HepG2 (cell line): ENCODE measurements around the gene KAT6B. TPM values are rescaled to one million over a fixed set of nuclear protein-coding genes. Genes with fewer than 3 reads are reported as not detected.

Experiments
- ATAC-seq: fragments of 200-7000 bp; cut with Tn5 transposase; 3 replicates; pipeline ENCODE4 v1.9.1; 2020; ENCODE audit warnings: mild to moderate bottlenecking, moderate library complexity
- BruUV-seq: library from RNA; stranded (reverse); fragments of 400-500 nt; replicated peaks from 2 replicates; lab custom pipeline; 2021; lab: Mats Ljungman, UMichigan
- CTCF ChIA-PET: fragments of 300-600 bp; formaldehyde crosslinking; extraction: SDS; loops from one replicate; lab custom pipeline; 2021; ENCODE audit warnings: low total read pairs, inconsistent platforms, low intra/inter-chr PET ratio; lab: Yijun Ruan, JAX
- POLR2A ChIA-PET: fragments of 350-600 bp; sonication (Branson Sonifier 250); formaldehyde crosslinking; loops from one replicate; lab custom pipeline; 2020; ENCODE audit warnings: antibody characterized with exemption, inconsistent platforms; lab: Yijun Ruan, JAX
- DNase-seq: peaks from one replicate; pipeline ENCODE4 v3.0.0-alpha.2; 2015; ENCODE audit warnings: low spot score
- FAIRE-seq: peaks from 3 replicates; lab custom pipeline; 2011; peaks lifted over from hg19 to GRCh38; lab: Jason Lieb, UNC
- H2AFZ ChIP-seq: one replicate; pipeline ENCODE4 v1.6.1; 2011; ENCODE audit warnings: low read length, inconsistent platforms
- H3K27ac ChIP-seq: fragments of 300-600 bp; 3 replicates; pipeline ENCODE4 v1.8.0; 2011; ENCODE audit warnings: mixed run types, mild to moderate bottlenecking, mixed read lengths, low read length, inconsistent platforms; ENCODE audit not compliant: insufficient read depth; ENCODE audit errors: extremely low read length
- H3K27me3 ChIP-seq, 2 experiments: fragments of 200-600 bp in 1 of 2; 2 replicates in 1 of 2; 3 replicates in 1 of 2; pipeline versions ENCODE4 v1.6.0 to v1.8.0; 2011; ENCODE audit warnings: low read length in 2 of 2, mild to moderate bottlenecking in 2 of 2, moderate library complexity in 2 of 2, inconsistent platforms in 1 of 2; ENCODE audit not compliant: insufficient read depth in 2 of 2, control insufficient read depth in 1 of 2
- H3K36me3 ChIP-seq, 2 experiments: fragments of 200-600 bp in 1 of 2; replicated peaks in 1 of 2; 2 replicates in 1 of 2; 3 replicates in 1 of 2; pipeline versions ENCODE4 v1.5.1 to v1.8.0; 2011; ENCODE audit warnings: low read length in 2 of 2, inconsistent platforms in 1 of 2; ENCODE audit not compliant: insufficient read depth in 2 of 2, control insufficient read depth in 1 of 2
- H3K4me1 ChIP-seq: 2 replicates; pipeline ENCODE4 v1.5.1; 2012; ENCODE audit warnings: low read length, inconsistent platforms; ENCODE audit not compliant: insufficient read depth
- H3K4me2 ChIP-seq: 2 replicates; pipeline ENCODE4 v1.6.0; 2011; ENCODE audit warnings: low read depth, low read length, inconsistent platforms
- H3K4me3 ChIP-seq, 3 experiments: fragments of 200-600 bp in 1 of 3; sonication (generic), shearing (Covaris generic) in 1 of 3; replicated peaks in 1 of 3; 2 replicates each; pipeline ENCODE4 v1.5.1; 2011 to 2016; ENCODE audit warnings: low read length in 3 of 3, inconsistent platforms in 2 of 3, low read depth in 2 of 3, mild to moderate bottlenecking in 2 of 3, control low read depth in 1 of 3, mixed read lengths in 1 of 3; ENCODE audit not compliant: insufficient read depth in 1 of 3
- H3K79me2 ChIP-seq: one replicate; pipeline ENCODE4 v1.6.1; 2011; ENCODE audit warnings: low read length, inconsistent platforms; ENCODE audit not compliant: insufficient read depth
- H3K9ac ChIP-seq: 2 replicates; pipeline ENCODE4 v1.6.0; 2011; ENCODE audit warnings: mild to moderate bottlenecking, low read depth, low read length, inconsistent platforms; ENCODE audit not compliant: insufficient read depth
- H3K9me3 ChIP-seq: 2 replicates; pipeline ENCODE4 v1.5.1; 2012; ENCODE audit warnings: mild to moderate bottlenecking, low read length
- H4K20me1 ChIP-seq: 2 replicates; pipeline ENCODE4 v1.6.0; 2011; ENCODE audit warnings: inconsistent platforms, mild to moderate bottlenecking, low read length, moderate library complexity; ENCODE audit not compliant: insufficient read depth
- ARNT2 ChIP-seq: sonication (generic); formaldehyde crosslinking; IDR thresholded peaks from 2 replicates; pipeline ENCODE4 v1.8.0; 2022; ENCODE audit warnings: mild to moderate bottlenecking, low read depth, missing genetic modification reagents, moderate library complexity
- KLF11 ChIP-seq: IDR thresholded peaks from 2 replicates; pipeline ENCODE4 v1.6.1; 2016; ENCODE audit warnings: missing compliant biosample characterization
- PBX3 ChIP-seq: sonication (generic); formaldehyde crosslinking; IDR thresholded peaks from 2 replicates; pipeline ENCODE4 v1.8.1; 2023; ENCODE audit warnings: missing genetic modification reagents, inconsistent platforms, borderline replicate concordance
- PCBP1 ChIP-seq: fragments of 200-400 bp; formaldehyde crosslinking; IDR thresholded peaks from 2 replicates; pipeline ENCODE4 v1.6.1; 2017; ENCODE audit warnings: mild to moderate bottlenecking, low read depth, low read length, borderline replicate concordance
- SATB2 ChIP-seq: sonication (generic); formaldehyde crosslinking; IDR thresholded peaks from 2 replicates; pipeline ENCODE4 v1.5.0; 2020; ENCODE audit warnings: missing genetic modification reagents
- SP2 ChIP-seq: sonication (generic); formaldehyde crosslinking; IDR thresholded peaks from 2 replicates; pipeline ENCODE4 v1.5.1; 2020; ENCODE audit warnings: mild to moderate bottlenecking, missing genetic modification reagents
- TCF7 ChIP-seq: sonication (generic); IDR thresholded peaks from 2 replicates; pipeline ENCODE4 v1.6.1; 2016; ENCODE audit warnings: antibody characterized with exemption, low read depth
- TCF7L2 ChIP-seq: IDR thresholded peaks from 2 replicates; pipeline ENCODE4 v1.6.1; 2011; ENCODE audit warnings: mild to moderate bottlenecking, low read depth, low read length, moderate library complexity
- ZBTB21 ChIP-seq: sonication (generic); formaldehyde crosslinking; IDR thresholded peaks from 2 replicates; pipeline ENCODE4 v1.4.0; 2020; ENCODE audit warnings: missing genetic modification reagents
- ZNF329 ChIP-seq: sonication (generic); formaldehyde crosslinking; IDR thresholded peaks from 2 replicates; pipeline ENCODE4 v1.9.0; 2021; ENCODE audit warnings: low read depth, mild to moderate bottlenecking, missing genetic modification reagents
- ZNF546 ChIP-seq: sonication (generic); formaldehyde crosslinking; conservative IDR thresholded peaks from 2 replicates; pipeline ENCODE4 v1.8.1; 2023; ENCODE audit warnings: mild to moderate bottlenecking, missing genetic modification reagents
- ZNF550 ChIP-seq: sonication (generic); formaldehyde crosslinking; IDR thresholded peaks from 2 replicates; pipeline ENCODE4 v1.4.0; 2020; ENCODE audit warnings: mild to moderate bottlenecking, missing genetic modification reagents, borderline replicate concordance
- ZNF556 ChIP-seq: sonication (generic); formaldehyde crosslinking; IDR thresholded peaks from 2 replicates; pipeline ENCODE4 v1.4.0; 2020; ENCODE audit warnings: mild to moderate bottlenecking, missing genetic modification reagents, borderline replicate concordance
- ZNF644 ChIP-seq: IDR thresholded peaks from 2 replicates; pipeline ENCODE4 v1.6.1; 2016; ENCODE audit warnings: low read depth
- WGBS: methylation state at CpG from one replicate; pipeline ENCODE4 v1.1.6; 2017; ENCODE audit warnings: low lambda C conversion rate; 5-methylcytosine and 5-hydroxymethylcytosine counted together
- in situ Hi-C: cut with HindIII; loops from 2 replicates; pipeline ENCODE4 v1.10.0; 2017; ENCODE audit warnings: low pct_unique_long_range_greater_than_20kb; ENCODE audit not compliant: extremely low pct_ligation_motif_present
- intact Hi-C: fragments of 100-400 bp; cut with micrococcal nuclease; formaldehyde crosslinking; loops from one replicate; pipeline ENCODE4 v1.10.0; 2022; ENCODE audit not compliant: unreplicated experiment
- polyA plus RNA-seq, 8 experiments: library from polyadenylated mRNA; depleted of rRNA in 3 of 8; stranded (reverse) in 7 of 8; unstranded in 1 of 8; fragments of >200 nt; fragmentation: Illumina TruSeq in 4 of 8; extraction: Trizol in 4 of 8; gene quantifications; 2 replicates each; pipeline versions ENCODE4 v1.2.1 to v1.2.3, GENCODE V29; 2011 to 2016; ENCODE audit warnings: low read depth in 4 of 8, missing spikeins in 1 of 8, mixed read lengths in 1 of 8; ENCODE audit not compliant: insufficient read depth in 1 of 8
- total RNA-seq, 5 experiments: library from RNA; depleted of rRNA; stranded (reverse); fragments of >200 nt; fragmentation: Illumina TruSeq; extraction: Trizol; gene quantifications; 2 replicates each; pipeline ENCODE4 v1.2.3, GENCODE V29; 2016; ENCODE audit warnings: low read depth in 1 of 5

KAT6B gene
- total and polyA plus RNA-seq, 2 of the 13 experiments (the other 11 are each of a cell fraction or from before 2014, with no cell fraction given) = 3.0 to 9.5 TPM

GRCh38 chr10:75014516-75015230 is 188.3 kb downstream of the KAT6B start:
- no peak for DNase-seq
- H3K4me2 ChIP-seq = no peak overlapping the region
- H3K4me1 ChIP-seq = no peaks in the 10 kb centered on the region
- no peak overlapping the region for H3K4me3 ChIP-seq
- POLR2A ChIA-PET = no interaction called here
- intact Hi-C loops = no loop called here
- H4K20me1 ChIP-seq = no peaks in the 10 kb centered on the region
- no peak overlapping the region for H2AFZ ChIP-seq
- H3K27me3 ChIP-seq = no peaks in the 10 kb centered on the region
- H3K9ac ChIP-seq = no peak overlapping the region
- whole genome bisulfite sequencing = 85% methylated on average over 4 of the region's 6 CpGs
- in situ Hi-C loops = no loop called here
- no TSS peak for BruUV-seq
- no peak overlapping the region for H3K27ac ChIP-seq
- ATAC-seq = no peak
- CTCF ChIA-PET = no interaction called here
- H3K79me2 ChIP-seq = no peaks in the 10 kb centered on the region
- no peaks in the 10 kb centered on the region for H3K9me3 ChIP-seq
- TF ChIP-seq ZNF556 = no peak
- no peak for TF ChIP-seq PBX3
- no peak for TF ChIP-seq PCBP1
- no peak for TF ChIP-seq KLF11 (CRISPR knock-in tag)
- TF ChIP-seq TCF7L2 = no peak
- TF ChIP-seq, all 625 proteins: peak for 0
- H3K36me3 ChIP-seq = peaks cover 1 to 9% of the 10 kb centered on the region in 2 experiments; a peak in 2 of 5 replicates
- no peak for FAIRE-seq

GRCh38 chr10:75015442-75015841 is 189.0 kb downstream of the KAT6B start:
- FAIRE-seq (no peak), ATAC-seq (no peak), DNase-seq (no peak)
- H3K27me3 ChIP-seq = no peaks in the 10 kb centered on the region
- no peaks in the 10 kb centered on the region for H4K20me1 ChIP-seq
- POLR2A ChIA-PET = no interaction called here
- WGBS = 87% methylated on average over 5 of the region's 5 CpGs
- no peaks in the 10 kb centered on the region for H3K4me1 ChIP-seq
- H3K4me3 ChIP-seq = no peak overlapping the region
- H3K4me2 ChIP-seq = no peak overlapping the region
- H3K79me2 ChIP-seq = no peaks in the 10 kb centered on the region
- no peaks in the 10 kb centered on the region for H3K9me3 ChIP-seq
- no peak overlapping the region for H3K9ac ChIP-seq
- CTCF ChIA-PET = no interaction called here
- in situ Hi-C loops = no loop called here
- BruUV-seq = no TSS peak
- no peak overlapping the region for H3K27ac ChIP-seq
- intact Hi-C loops = no loop called here
- peaks cover 1 to 12% of the 10 kb centered on the region in 2 experiments; a peak in 3 of 5 replicates for H3K36me3 ChIP-seq
- no peak overlapping the region for H2AFZ ChIP-seq
- TF ChIP-seq ZNF546 (CRISPR knock-in tag) (no peak), ZNF329 (no peak), ZBTB21 (CRISPR knock-in tag) (no peak), ARNT2 (no peak), ZNF644 (no peak), SP2 (CRISPR knock-in tag) (no peak), TCF7 (no peak), SATB2 (CRISPR knock-in tag) (no peak), ZNF550 (CRISPR knock-in tag) (no peak)
